ENCODE data around the gene CEP70. TPM values are rescaled to one million over a fixed set of nuclear protein-coding genes. Genes with fewer than 3 reads are reported as not detected.
"Not testable (repeated sequence)": the region's sequence is repeated elsewhere in the genome, so short reads cannot be mapped to it uniquely, and the experiment has no call there.

The CEP70 gene
- total and polyA plus RNA-seq, 7 experiments from 2014 or later: 11.8 to 35.1 (median 14.9) TPM

- peaks cover 16 to 56% (median 32%) of the 10 kb centered on the region in 5 donors for H3K36me3 Mint-ChIP-seq
- H3K27me3 Mint-ChIP-seq: no peaks in the 10 kb centered on the region
- H3K4me1 Mint-ChIP-seq: peaks cover 0 to 7% (median 0%) of the 10 kb centered on the region in 7 donors
- ATAC-seq (peak; percentile 26), DNase-seq (no peak)
- Histone ChIP-seq H3K36me3 (ENCODE audit: control insufficient read depth in 2 of 3, insufficient read depth in 3 of 3, low read length in 3 of 3) (peaks cover 0 to 4% (median 0%) of the 10 kb centered on the region in 3 experiments), H3K27ac (ENCODE audit: low read depth, low read length) (no peak overlapping the region), H3K9me3 (ENCODE audit: control insufficient read depth in 2 of 3, low read length in 3 of 3) (peaks cover 0 to 13% (median 0%) of the 10 kb centered on the region in 3 experiments), H3K4me1 (ENCODE audit: control insufficient read depth in 2 of 2, insufficient read depth in 2 of 2, low read length in 2 of 2) (no peaks in the 10 kb centered on the region), H3K27me3 (ENCODE audit: control insufficient read depth in 2 of 2, insufficient read depth in 2 of 2, low read length in 2 of 2) (no peaks in the 10 kb centered on the region), H3K4me3 (ENCODE audit: low read length) (no peak overlapping the region)
- ChIA-PET CTCF (no interaction called here), POLR2A (no interaction called here)
- H3K4me3 Mint-ChIP-seq: no peak overlapping the region
- H3K27ac Mint-ChIP-seq: no peak overlapping the region
- H3K9me3 Mint-ChIP-seq: peaks cover 5 to 38% (median 13%) of the 10 kb centered on the region in 11 donors
- intact Hi-C loops (cut with micrococcal nuclease): no loop called here
These were observed 100.1 kb downstream of the CEP70 start for GRCh38 chr3:138493804-138494606.

- peaks cover 9 to 44% (median 18%) of the 10 kb centered on the region in 11 donors for H3K9me3 Mint-ChIP-seq
- H3K4me1 Mint-ChIP-seq: peaks cover 0 to 7% (median 0%) of the 10 kb centered on the region in 7 donors
- H3K27ac Mint-ChIP-seq: no peak overlapping the region
- no peaks in the 10 kb centered on the region for H3K27me3 Mint-ChIP-seq
- H3K9me3 ChIP-seq (ENCODE audit: control insufficient read depth in 2 of 3, low read length in 3 of 3): peaks cover 0 to 14% (median 0%) of the 10 kb centered on the region in 3 experiments
- H3K36me3 Mint-ChIP-seq: peaks cover 20 to 56% (median 35%) of the 10 kb centered on the region in 5 donors
- no peak overlapping the region for H3K4me3 ChIP-seq (ENCODE audit: low read length)
- H3K4me3 Mint-ChIP-seq: no peak overlapping the region
- intact Hi-C loops (cut with micrococcal nuclease): no loop called here
- POLR2A ChIA-PET: no interaction called here
- H3K27me3 ChIP-seq (ENCODE audit: control insufficient read depth in 2 of 2, insufficient read depth in 2 of 2, low read length in 2 of 2): no peaks in the 10 kb centered on the region
- CTCF ChIA-PET: no interaction called here
- H3K36me3 ChIP-seq (ENCODE audit: control insufficient read depth in 2 of 3, insufficient read depth in 3 of 3, low read length in 3 of 3): peaks cover 0 to 4% (median 0%) of the 10 kb centered on the region in 3 experiments
- no peak for DNase-seq
- no peak for ATAC-seq
- no peaks in the 10 kb centered on the region for H3K4me1 ChIP-seq (ENCODE audit: control insufficient read depth in 2 of 2, insufficient read depth in 2 of 2, low read length in 2 of 2)
- no peak overlapping the region for H3K27ac ChIP-seq (ENCODE audit: low read depth, low read length)
These were observed 100.9 kb downstream of the CEP70 start for GRCh38 chr3:138492980-138493675.

GRCh38 chr3:138491971-138492370 is 102.1 kb downstream of the CEP70 start:
- no peak overlapping the region for H3K4me3 Mint-ChIP-seq
- intact Hi-C loops (cut with micrococcal nuclease): no loop called here
- DNase-seq (no peak), ATAC-seq (no peak)
- Histone ChIP-seq H3K4me1 (ENCODE audit: control insufficient read depth in 2 of 2, insufficient read depth in 2 of 2, low read length in 2 of 2) (no peaks in the 10 kb centered on the region), H3K27ac (ENCODE audit: low read depth, low read length) (no peak overlapping the region), H3K9me3 (ENCODE audit: control insufficient read depth in 2 of 3, low read length in 3 of 3) (peaks cover 0 to 25% (median 0%) of the 10 kb centered on the region in 3 experiments), H3K36me3 (ENCODE audit: control insufficient read depth in 2 of 3, insufficient read depth in 3 of 3, low read length in 3 of 3) (peaks cover 0 to 4% (median 0%) of the 10 kb centered on the region in 3 experiments), H3K4me3 (ENCODE audit: low read length) (no peak overlapping the region), H3K27me3 (ENCODE audit: control insufficient read depth in 2 of 2, insufficient read depth in 2 of 2, low read length in 2 of 2) (no peaks in the 10 kb centered on the region)
- no peaks in the 10 kb centered on the region for H3K27me3 Mint-ChIP-seq
- H3K27ac Mint-ChIP-seq: no peak overlapping the region
- peaks cover 14 to 55% (median 29%) of the 10 kb centered on the region in 11 donors for H3K9me3 Mint-ChIP-seq
- POLR2A ChIA-PET: no interaction called here
- CTCF ChIA-PET: no interaction called here
- H3K36me3 Mint-ChIP-seq: peaks cover 26 to 51% (median 30%) of the 10 kb centered on the region in 5 donors
- peaks cover 0 to 7% (median 0%) of the 10 kb centered on the region in 7 donors for H3K4me1 Mint-ChIP-seq

- H3K36me3 ChIP-seq (ENCODE audit: control insufficient read depth in 2 of 3, insufficient read depth in 3 of 3, low read length in 3 of 3); POLR2A ChIA-PET; H3K27me3 Mint-ChIP-seq; H3K4me1 ChIP-seq (ENCODE audit: control insufficient read depth in 2 of 2, insufficient read depth in 2 of 2, low read length in 2 of 2); CTCF ChIA-PET; H3K27ac ChIP-seq (ENCODE audit: low read depth, low read length); H3K27ac Mint-ChIP-seq; H3K4me3 Mint-ChIP-seq; DNase-seq; H3K27me3 ChIP-seq (ENCODE audit: control insufficient read depth in 2 of 2, insufficient read depth in 2 of 2, low read length in 2 of 2); ATAC-seq; H3K4me3 ChIP-seq (ENCODE audit: low read length); intact Hi-C loops (cut with micrococcal nuclease); H3K4me1 Mint-ChIP-seq: not testable (repeated sequence)
- Mint-ChIP-seq H3K9me3 (peaks cover 24 to 70% (median 46%) of the 10 kb centered on the region in 11 donors), H3K36me3 (peaks cover 0 to 23% (median 19%) of the 10 kb centered on the region in 5 donors)
- peaks cover 0 to 22% (median 0%) of the 10 kb centered on the region in 3 experiments for H3K9me3 ChIP-seq (ENCODE audit: control insufficient read depth in 2 of 3, low read length in 3 of 3)
These were observed 107.5 kb downstream of the CEP70 start for GRCh38 chr3:138486580-138486979.

GRCh38 chr3:138484672-138485071 is 109.4 kb downstream of the CEP70 start:
- H3K36me3 ChIP-seq (ENCODE audit: control insufficient read depth in 2 of 3, insufficient read depth in 3 of 3, low read length in 3 of 3); DNase-seq; POLR2A ChIA-PET; ATAC-seq; H3K4me1 ChIP-seq (ENCODE audit: control insufficient read depth in 2 of 2, insufficient read depth in 2 of 2, low read length in 2 of 2); H3K4me3 ChIP-seq (ENCODE audit: low read length); H3K27me3 ChIP-seq (ENCODE audit: control insufficient read depth in 2 of 2, insufficient read depth in 2 of 2, low read length in 2 of 2); H3K4me1 Mint-ChIP-seq; H3K27ac Mint-ChIP-seq; H3K4me3 Mint-ChIP-seq; H3K27me3 Mint-ChIP-seq; intact Hi-C loops (cut with micrococcal nuclease); CTCF ChIA-PET; H3K27ac ChIP-seq (ENCODE audit: low read depth, low read length): not testable (repeated sequence)
- Mint-ChIP-seq H3K9me3 (peaks cover 22 to 50% (median 39%) of the 10 kb centered on the region in 11 donors), H3K36me3 (peaks cover 0 to 19% (median 11%) of the 10 kb centered on the region in 5 donors)
- H3K9me3 ChIP-seq (ENCODE audit: control insufficient read depth in 2 of 3, low read length in 3 of 3): peaks cover 0 to 22% (median 0%) of the 10 kb centered on the region in 3 experiments

GRCh38 chr3:138479438-138479863 is 114.6 kb downstream of the CEP70 start:
- H3K4me3 ChIP-seq (ENCODE audit: low read length): no peak overlapping the region
- no peaks in the 10 kb centered on the region for H3K27me3 ChIP-seq (ENCODE audit: control insufficient read depth in 2 of 2, insufficient read depth in 2 of 2, low read length in 2 of 2)
- Mint-ChIP-seq H3K9me3 (peaks cover 0 to 8% (median 4%) of the 10 kb centered on the region in 11 donors), H3K27me3 (peaks cover 0 to 11% (median 0%) of the 10 kb centered on the region in 5 donors), H3K27ac (no peak overlapping the region), H3K36me3 (no peaks in the 10 kb centered on the region), H3K4me3 (no peak overlapping the region), H3K4me1 (peaks cover 0 to 2% (median 0%) of the 10 kb centered on the region in 7 donors)
- CTCF ChIA-PET: no interaction called here
- no peak for ATAC-seq
- H3K4me1 ChIP-seq (ENCODE audit: control insufficient read depth in 2 of 2, insufficient read depth in 2 of 2, low read length in 2 of 2): no peaks in the 10 kb centered on the region
- POLR2A ChIA-PET: no interaction called here
- DNase-seq: peak in 1 of 9 donors; percentile 8
- H3K27ac ChIP-seq (ENCODE audit: low read depth, low read length): no peak overlapping the region
- H3K36me3 ChIP-seq (ENCODE audit: control insufficient read depth in 2 of 3, insufficient read depth in 3 of 3, low read length in 3 of 3): no peaks in the 10 kb centered on the region
- no peaks in the 10 kb centered on the region for H3K9me3 ChIP-seq (ENCODE audit: control insufficient read depth in 2 of 3, low read length in 3 of 3)
- intact Hi-C loops (cut with micrococcal nuclease): loop anchor here (1.0 kb wide), 3 partner anchors 115 to 444 kb away; partner anchors contain the start of gene CEP70 (in 1 of the 2)
